ENCODE results near the gene METTL24. TPM values are rescaled to one million over a fixed set of nuclear protein-coding genes. Genes with fewer than 3 reads are reported as not detected.
A peak's percentile ranks its signal among the peaks of the same experiment; 100 is the strongest.
"Not testable (repeated sequence)": the region's sequence is repeated elsewhere in the genome, so short reads cannot be mapped to it uniquely, and the experiment has no call there.

Gene METTL24
- polyA plus RNA-seq, 1 donor, result 14.7 TPM

- no peak for DNase-seq
Measured at GRCh38 chr6:110315869-110316398, 42.2 kb downstream of the METTL24 start.

- DNase-seq, result no peak
Measured at GRCh38 chr6:110315207-110315868, 42.8 kb downstream of the METTL24 start.

- no peak for DNase-seq
Measured at GRCh38 chr6:110310861-110311446, 47.2 kb downstream of the METTL24 start.

GRCh38 chr6:110309432-110309831 lies 48.7 kb downstream of the METTL24 start:
- DNase-seq, result not testable (repeated sequence)

- no peak for DNase-seq
Measured at GRCh38 chr6:110307368-110307767, 50.8 kb downstream of the METTL24 start.

GRCh38 chr6:110305832-110306231 lies 52.3 kb downstream of the METTL24 start:
- DNase-seq, result not testable (repeated sequence)

GRCh38 chr6:110303692-110304091 lies 54.5 kb downstream of the METTL24 start:
- not testable (repeated sequence) for DNase-seq

GRCh38 chr6:110298916-110299315 lies 59.2 kb downstream of the METTL24 start:
- DNase-seq, result no peak

GRCh38 chr6:110298411-110298810 lies 59.7 kb downstream of the METTL24 start:
- no peak for DNase-seq

GRCh38 chr6:110296241-110297025 lies 61.7 kb downstream of the METTL24 start:
- no peak for DNase-seq

GRCh38 chr6:110295451-110296165 lies 62.5 kb downstream of the METTL24 start:
- no peak for DNase-seq

- DNase-seq, result peak; percentile 24
Measured at GRCh38 chr6:110287462-110288341, 70.4 kb downstream of the METTL24 start.

- no peak for DNase-seq
Measured at GRCh38 chr6:110285306-110286060, 72.7 kb downstream of the METTL24 start.

GRCh38 chr6:110284855-110285254 lies 73.3 kb downstream of the METTL24 start:
- no peak for DNase-seq

GRCh38 chr6:110283657-110284056 lies 74.5 kb downstream of the METTL24 start:
- DNase-seq, result no peak

- DNase-seq, result no peak
Measured at GRCh38 chr6:110282412-110282811, 75.7 kb downstream of the METTL24 start.

GRCh38 chr6:110277100-110277665 lies 81.0 kb downstream of the METTL24 start:
- no peak for DNase-seq

GRCh38 chr6:110272781-110273180 lies 85.4 kb downstream of the METTL24 start:
- not testable (repeated sequence) for DNase-seq

GRCh38 chr6:110271732-110272022 lies 86.5 kb downstream of the METTL24 start:
- no peak for DNase-seq

- no peak for DNase-seq
Measured at GRCh38 chr6:110270165-110270564, 88.0 kb downstream of the METTL24 start.
